ENCODE measurements around the gene LCN10.
"Not testable (repeated sequence)": the region's sequence is repeated elsewhere in the genome, so short reads cannot be mapped to it uniquely, and the experiment has no call there.

The LCN10 gene

DNA sequence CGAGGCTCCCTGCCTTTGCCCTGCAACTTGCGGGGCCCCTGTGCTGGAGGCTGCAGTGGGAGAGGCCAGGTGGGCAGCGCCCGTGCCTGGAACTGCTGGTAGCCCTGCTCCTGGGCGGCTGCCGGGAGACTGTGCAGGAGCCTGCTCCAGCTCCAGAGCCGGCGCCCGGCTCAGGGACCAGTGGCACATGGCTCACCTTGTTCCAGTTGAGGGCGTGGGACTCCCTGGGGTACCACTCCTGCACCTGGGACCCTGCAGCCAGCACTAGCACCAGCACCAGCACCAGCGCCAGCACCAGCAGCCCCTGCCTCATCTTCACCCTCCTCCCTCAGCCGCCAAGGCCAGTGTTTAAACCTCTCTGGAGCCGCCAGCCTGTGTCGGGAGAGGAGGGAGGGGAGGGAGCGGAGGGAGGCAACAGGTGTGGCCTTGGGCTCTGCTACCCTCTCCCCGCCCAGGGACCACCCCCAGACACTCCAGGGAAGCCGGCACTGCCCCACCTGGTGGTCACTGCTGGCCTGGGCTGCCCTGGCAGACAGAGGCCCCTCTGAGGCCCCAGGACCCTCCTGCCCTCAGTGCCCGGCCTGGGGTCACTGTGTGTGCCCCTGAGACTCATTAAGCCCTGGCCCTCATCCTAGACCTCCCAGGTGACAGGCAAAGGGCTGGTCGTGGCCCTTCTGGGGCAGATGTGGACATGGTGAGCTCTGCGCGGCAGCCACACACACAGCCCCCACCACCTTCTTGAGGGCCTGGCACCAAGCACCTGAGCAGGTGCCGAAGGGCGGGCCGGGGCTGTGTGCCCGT is at the start of gene LCN10:
Gene LCN10, minus strand, starts transcription at position 350 of the 801 bp plus-strand sequence. Its CDS starts 37 bp downstream, at position 313.
- no peak for DNase-seq (ENCODE audit: low read depth in 1 of 2, low spot score in 1 of 2)

DNA sequence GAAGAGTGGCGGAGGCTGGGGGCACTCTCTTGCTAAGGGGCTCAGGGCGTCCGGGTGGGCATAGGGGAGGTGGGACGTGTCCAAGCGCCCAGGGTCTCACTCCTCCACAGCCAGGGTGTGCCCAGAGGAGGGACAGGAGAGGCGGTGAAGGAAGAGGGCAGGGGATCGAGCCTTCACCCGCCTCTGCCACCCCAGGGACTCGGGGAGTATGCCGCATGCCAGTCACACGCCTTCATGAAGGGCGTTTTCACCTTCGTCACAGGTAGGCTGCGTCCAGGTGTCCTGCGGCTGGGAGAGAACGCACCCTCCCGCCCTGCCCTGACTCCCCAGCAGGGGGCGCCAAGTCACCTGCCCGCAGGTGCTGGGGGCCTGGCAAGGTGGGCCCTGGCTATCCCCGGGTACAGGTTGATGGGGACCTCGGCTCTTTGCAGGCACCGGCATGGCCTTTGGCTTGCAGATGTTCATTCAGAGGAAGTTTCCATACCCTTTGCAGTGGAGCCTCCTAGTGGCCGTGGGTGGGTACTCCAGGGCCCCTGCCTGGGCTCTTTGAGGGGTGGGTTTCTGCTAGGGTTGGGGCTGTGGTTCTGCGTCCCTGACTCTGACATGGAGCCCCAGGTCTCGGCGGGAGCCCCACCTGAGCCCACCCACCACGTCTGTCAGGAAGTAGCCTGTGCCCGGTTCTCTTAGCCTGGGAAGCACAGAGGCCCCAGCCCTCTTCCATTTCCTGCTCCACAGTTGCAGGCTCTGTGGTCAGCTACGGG is 49.0 kb upstream of the LCN10 start:
- DNase-seq (ENCODE audit: low read depth in 1 of 2, low spot score in 1 of 2) = peak; percentile 51 to 54

GRCh38 chr9:136790640-136791515 is 48.1 kb upstream of the LCN10 start, which contains the start of gene TMEM141:
Gene TMEM141 (plus strand): TSS chr9:136791344. CDS start chr9:136791371, 27 bp downstream.
- peak; percentile 99 for DNase-seq (ENCODE audit: low read depth in 1 of 2, low spot score in 1 of 2)

- no peak for DNase-seq (ENCODE audit: low read depth in 1 of 2, low spot score in 1 of 2)
Observed at GRCh38 chr9:136789523-136789937, 46.8 kb upstream of the LCN10 start.

DNA sequence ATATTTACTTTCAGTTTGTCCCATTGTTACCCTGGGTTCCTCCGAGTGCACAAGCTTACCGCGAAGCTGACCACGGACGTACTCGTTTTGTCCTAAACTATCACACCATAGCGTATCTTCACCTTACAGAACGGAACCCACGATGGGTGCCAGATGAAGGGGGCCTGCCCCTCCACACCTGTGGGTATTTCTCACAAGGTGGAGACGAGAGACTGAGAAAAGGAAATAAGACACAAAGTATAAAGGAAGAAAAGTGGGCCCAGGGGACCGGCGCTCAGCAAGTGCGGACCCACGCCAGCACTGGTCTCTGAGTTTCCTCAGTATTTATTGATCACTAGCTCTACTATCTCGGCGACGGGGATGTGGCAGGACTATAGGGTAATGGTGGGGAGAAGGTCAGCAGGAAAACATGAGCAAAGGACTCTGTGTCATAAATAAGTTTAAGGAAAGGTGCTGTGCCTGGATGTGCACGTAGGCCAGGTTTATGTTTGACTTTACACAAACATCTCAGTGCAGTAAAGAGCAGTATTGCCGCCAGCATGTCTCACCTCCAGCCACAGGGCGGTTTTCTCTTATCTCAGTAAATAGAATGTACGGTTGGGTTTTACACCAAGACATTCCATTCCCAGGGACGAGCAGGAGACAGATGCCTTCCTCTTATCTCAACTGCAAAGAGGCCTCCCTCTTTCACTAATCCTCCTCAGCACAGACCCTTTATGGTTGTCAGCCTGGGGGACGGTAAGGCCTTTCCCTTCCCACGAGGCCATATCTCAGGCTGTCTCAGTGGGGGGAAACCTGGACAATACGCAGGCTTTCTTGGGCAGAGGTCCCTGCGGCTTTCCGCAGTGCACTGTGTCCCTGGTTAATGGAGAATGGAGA is 46.1 kb upstream of the LCN10 start:
- DNase-seq (ENCODE audit: low read depth in 1 of 2, low spot score in 1 of 2) = not testable (repeated sequence)

- peak; percentile 44 to 66 for DNase-seq (ENCODE audit: low read depth in 1 of 2, low spot score in 1 of 2)
Observed at GRCh38 chr9:136787690-136788400, 45.1 kb upstream of the LCN10 start.

GRCh38 chr9:136786983-136787382 is 44.2 kb upstream of the LCN10 start:
- DNase-seq (ENCODE audit: low read depth in 1 of 2, low spot score in 1 of 2) = not testable (repeated sequence)

- DNase-seq (ENCODE audit: low read depth in 1 of 2, low spot score in 1 of 2) = no peak
Observed at GRCh38 chr9:136786451-136786850, 43.7 kb upstream of the LCN10 start.

- not testable (repeated sequence) for DNase-seq (ENCODE audit: low read depth in 1 of 2, low spot score in 1 of 2)
Observed at GRCh38 chr9:136785565-136786355, 43.0 kb upstream of the LCN10 start.

DNA sequence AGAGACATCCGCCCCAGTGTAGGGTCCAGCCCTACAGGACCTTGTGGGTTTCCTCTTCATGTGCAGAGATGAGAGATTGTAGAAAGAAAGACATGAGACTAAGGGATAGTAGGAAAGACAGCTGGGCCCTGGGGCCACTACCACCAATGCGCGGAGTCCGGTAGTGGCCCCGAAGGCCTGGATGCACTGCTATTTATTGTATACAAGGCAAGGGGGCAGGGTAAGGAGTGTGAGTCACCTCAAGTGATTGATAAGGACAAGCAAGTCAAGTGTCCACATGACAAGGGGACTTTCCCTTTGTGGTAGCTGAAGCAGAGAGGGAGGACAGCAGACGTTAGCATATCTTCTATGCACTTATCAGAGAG is 42.2 kb upstream of the LCN10 start:
- no peak for DNase-seq (ENCODE audit: low read depth in 1 of 2, low spot score in 1 of 2)

DNA sequence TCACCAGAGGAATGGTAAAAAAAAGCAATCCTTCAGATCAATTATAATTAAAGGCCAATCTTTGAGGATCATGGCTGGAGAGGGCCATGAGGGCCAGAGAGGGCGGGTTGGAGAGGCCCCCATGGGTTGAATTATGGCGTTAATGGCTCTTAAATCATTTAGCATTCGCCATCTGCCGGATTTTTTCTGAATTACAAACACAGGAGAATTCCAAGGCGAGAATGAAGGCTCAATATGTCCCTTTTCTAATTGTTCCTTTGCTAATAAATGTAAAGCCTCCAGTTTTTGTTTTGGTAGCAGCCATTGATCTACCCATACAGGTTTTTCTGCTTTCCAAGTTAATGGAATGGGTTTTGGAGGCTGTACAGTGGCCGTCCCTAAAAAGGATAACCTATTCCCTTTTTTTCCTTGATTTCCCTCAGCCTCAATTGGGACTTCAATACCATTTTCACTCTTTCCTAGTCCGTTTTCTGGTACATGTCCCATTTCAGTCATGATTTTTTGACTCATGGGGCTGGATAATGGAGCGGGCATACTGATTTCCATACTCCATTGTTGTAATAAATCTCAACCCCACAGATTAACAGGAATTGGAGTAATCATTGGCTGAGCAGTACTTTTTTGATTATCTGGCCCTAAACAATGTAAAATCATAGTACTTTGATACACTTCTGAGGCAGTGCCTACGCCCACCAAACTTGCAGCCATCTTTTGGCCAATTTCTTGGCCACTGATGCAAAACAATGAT is 41.7 kb upstream of the LCN10 start:
- DNase-seq (ENCODE audit: low read depth in 1 of 2, low spot score in 1 of 2) = no peak

- DNase-seq (ENCODE audit: low read depth in 1 of 2, low spot score in 1 of 2) = no peak
Observed at GRCh38 chr9:136782452-136782851, 39.7 kb upstream of the LCN10 start.

DNA sequence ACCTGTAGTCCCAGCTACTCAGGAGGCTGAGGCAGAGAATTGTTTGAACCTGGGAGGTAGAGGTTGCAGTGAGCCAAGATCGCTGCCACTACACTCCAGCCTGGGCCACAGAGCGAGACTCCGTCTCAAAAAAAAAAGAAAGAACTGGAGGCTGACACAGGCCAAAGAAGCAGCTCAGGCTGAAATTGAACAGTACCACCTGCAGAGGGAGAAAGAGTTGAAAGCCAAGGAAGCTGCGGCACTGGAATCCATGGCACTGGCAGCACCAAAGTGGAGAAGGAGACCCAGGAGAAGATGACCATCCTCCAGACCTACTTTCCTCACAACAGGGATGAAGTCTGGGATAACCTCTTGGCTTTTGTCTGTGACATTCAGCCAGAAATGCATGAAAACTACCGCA is 37.1 kb upstream of the LCN10 start:
- DNase-seq (ENCODE audit: low read depth in 1 of 2, low spot score in 1 of 2) = no peak

- DNase-seq (ENCODE audit: low read depth in 1 of 2, low spot score in 1 of 2) = no peak
Observed at GRCh38 chr9:136777359-136777758, 34.6 kb upstream of the LCN10 start.

- DNase-seq (ENCODE audit: low read depth in 1 of 2, low spot score in 1 of 2) = no peak
Observed at GRCh38 chr9:136776947-136777346, 34.2 kb upstream of the LCN10 start.

DNA sequence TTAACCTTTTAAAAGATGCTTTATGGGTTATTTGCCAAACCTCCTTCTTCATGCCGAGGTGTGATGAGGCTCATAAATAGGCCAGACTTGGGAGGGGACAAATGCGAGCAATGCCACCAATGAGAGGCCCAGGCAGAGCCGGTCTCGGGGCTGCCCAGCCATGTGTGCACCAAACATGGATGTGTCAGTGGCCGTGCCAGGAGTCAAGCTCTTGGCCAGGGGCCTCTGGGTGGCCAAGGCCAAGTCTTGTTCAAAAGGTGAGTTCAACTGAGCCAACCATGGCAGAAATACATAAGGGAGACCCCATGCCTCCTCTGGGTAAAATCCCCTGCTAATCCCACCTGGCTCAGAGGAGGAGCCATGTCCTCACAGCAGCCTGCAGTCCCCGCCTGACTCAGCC is 32.5 kb upstream of the LCN10 start:
- DNase-seq (ENCODE audit: low read depth in 1 of 2, low spot score in 1 of 2) = no peak

- no peak for DNase-seq (ENCODE audit: low read depth in 1 of 2, low spot score in 1 of 2)
Observed at GRCh38 chr9:136774416-136775045, 31.8 kb upstream of the LCN10 start.

Measured in activated CD4-positive, alpha-beta T cell treated with anti-CD3 and anti-CD28 coated beads, Interleukin-2, amount 50 U/mL, for 24 hours (primary cell).